Suprapubic skin (tissue), 3 donors: ENCODE data around the gene DMAC2.
"Not testable (repeated sequence)": the region's sequence is repeated elsewhere in the genome, so short reads cannot be mapped to it uniquely, and the experiment has no call there.

Experiments used
- CTCF ChIP-seq, 2 donors: fragments of 200-600 bp in 1 of 2; fragments of 450-650 bp in 1 of 2; sonication (generic) in 1 of 2; IDR thresholded peaks; one replicate each; pipeline ENCODE4 v1.5.1; 2016 to 2019; ENCODE audit warnings: antibody characterized with exemption in 2 of 2, mild to moderate bottlenecking in 1 of 2, moderate library complexity in 1 of 2
- EP300 ChIP-seq: sonication (generic); formaldehyde crosslinking; IDR thresholded peaks from one replicate; pipeline ENCODE4 v1.6.1; 2017; ENCODE audit warnings: antibody characterized with exemption

- TF ChIP-seq EP300; CTCF (IDR thresholded peaks at IDR 0.05): not testable (repeated sequence)
Observed at GRCh38 chr19:41463257-41464256, 23.8 kb upstream of the DMAC2 start.
